G401 (cell line): ENCODE data around the gene WNT5A. TPM values are rescaled to one million over a fixed set of nuclear protein-coding genes. Genes with fewer than 3 reads are reported as not detected.

ENCODE experiments used
- DNase-seq: peaks from one replicate; pipeline ENCODE4 v3.0.0-alpha.2; 2015; ENCODE audit warnings: low spot score
- in situ Hi-C: cut with HindIII; loops from 2 replicates; pipeline ENCODE4 v1.10.0; 2016; ENCODE audit warnings: low sequenced_read_pairs, mixed read lengths
- total RNA-seq: library from RNA; depleted of rRNA; stranded (reverse); fragments of >200 nt; shearing (Covaris generic); gene quantifications from 2 replicates; pipeline ENCODE4 v1.2.3, GENCODE V29; 2014; rRNA removed

WNT5A gene
- 16.4 and 18.4 TPM in 2 replicates for total RNA-seq

DNA sequence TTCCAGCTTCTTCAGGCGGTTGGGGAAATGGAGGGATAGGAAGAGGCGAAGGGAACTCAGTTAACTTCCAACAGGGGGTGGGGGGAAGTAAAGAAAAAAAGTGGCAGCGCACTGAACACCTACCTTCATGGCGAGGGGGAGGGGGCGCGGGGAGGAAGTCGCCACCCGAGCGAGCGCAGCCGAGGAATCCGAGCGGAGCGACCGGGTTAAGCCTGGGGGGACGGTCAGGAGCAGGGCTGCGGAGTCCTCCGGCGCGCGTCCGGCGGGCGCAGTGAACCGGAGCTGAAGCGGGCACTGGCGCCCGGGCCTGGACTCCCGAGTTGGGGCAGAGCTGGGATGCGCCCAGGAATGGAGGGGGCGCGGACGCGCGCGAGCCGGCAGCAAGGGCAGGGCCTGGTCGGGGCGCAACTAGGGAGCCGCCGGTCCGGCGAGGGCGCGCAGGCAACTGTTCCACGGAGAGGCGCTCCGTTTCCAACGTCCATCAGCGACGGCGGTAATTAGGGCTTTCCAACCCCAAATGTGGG lies at the start of gene WNT5A:
WNT5A (minus strand) TSS at position 450 of the 524 bp plus-strand sequence; CDS start at position 129, 321 bp downstream.
- DNase-seq: no peak
- in situ Hi-C loops: no loop called here

DNA sequence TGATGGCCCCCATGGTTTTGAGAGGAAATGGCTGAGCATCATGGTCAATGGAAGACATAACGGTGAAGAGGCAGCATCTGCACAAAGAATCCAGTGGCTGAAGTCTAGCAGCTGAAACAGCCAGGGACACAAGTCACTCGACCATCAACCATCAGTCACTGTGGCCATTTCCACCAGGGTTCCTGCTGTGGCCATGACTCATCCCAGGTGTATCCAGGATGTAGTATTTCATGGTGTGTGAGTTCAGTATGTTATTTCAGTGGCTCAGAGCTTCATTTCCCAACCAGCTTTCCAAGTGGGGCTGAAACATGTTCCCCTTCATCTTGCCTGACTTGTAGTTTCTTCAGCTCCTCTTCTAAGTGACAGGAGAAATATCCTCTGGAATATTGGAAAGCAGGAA lies 47.8 kb upstream of the WNT5A start:
- in situ Hi-C loops: no loop called here

DNA sequence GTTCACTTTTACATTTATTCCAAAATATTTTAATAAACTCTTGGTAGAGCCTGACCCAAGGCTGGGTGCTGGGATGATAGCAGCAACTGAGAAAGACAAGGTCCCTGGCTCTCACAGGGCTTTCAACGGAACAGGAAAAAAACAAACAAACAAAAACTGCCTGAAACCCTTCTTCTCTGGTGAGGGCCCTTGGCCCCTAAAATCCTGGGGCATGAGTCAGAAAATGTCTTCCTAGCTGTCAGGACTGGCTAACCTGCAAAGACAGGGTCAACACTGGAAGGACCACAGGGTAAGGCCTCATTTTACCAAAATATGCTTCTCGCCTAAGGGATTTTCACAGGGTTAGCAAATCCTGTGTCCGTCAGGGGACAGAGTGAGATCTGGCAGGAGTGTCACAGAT lies 45.7 kb upstream of the WNT5A start:
- in situ Hi-C loops: no loop called here

More for the DNA sequence above, 47.8 kb upstream of the WNT5A start:
- no peak for DNase-seq

DNA sequence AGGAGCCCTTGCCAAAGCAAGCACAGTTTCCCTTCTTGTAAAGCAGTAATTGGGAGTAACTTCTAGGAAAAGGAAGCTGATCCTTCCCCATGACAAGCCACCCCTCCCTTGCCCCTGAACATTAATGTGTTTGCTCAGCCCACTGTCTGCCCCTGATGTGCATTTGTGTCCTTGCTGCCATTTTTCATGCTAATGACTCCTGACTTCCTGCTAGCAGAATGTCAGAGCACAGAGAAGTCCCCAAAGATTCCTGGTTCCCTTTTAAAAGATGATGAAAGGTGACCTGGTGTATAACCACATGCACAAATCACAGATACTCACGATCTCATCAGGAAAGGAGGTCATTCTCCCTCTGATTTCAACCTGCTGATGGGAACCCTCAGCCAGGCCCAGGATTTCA lies 44.2 kb upstream of the WNT5A start:
- in situ Hi-C loops: no loop called here
- no peak for DNase-seq

More for the DNA sequence above, 45.7 kb upstream of the WNT5A start:
- no peak for DNase-seq

DNA sequence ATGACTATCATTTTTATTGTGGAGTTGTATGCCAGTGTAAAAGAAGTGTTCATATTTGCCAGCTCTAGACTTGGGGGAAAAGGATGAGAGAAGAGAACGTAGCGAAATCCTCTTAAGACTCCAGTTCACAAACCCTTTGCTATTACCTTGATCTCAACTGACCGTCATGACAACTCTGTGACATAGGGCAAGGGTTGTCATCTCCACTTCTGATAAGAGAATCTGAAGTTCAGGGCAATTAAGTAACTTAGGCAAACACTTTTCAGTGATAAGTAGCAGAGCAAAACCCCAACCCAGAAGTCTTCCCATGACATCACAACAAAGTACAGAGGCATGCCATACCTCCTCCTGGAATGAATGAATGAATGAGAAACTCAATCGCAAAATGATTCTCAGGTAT lies 40.3 kb upstream of the WNT5A start:
- DNase-seq: no peak
- in situ Hi-C loops: no loop called here

DNA sequence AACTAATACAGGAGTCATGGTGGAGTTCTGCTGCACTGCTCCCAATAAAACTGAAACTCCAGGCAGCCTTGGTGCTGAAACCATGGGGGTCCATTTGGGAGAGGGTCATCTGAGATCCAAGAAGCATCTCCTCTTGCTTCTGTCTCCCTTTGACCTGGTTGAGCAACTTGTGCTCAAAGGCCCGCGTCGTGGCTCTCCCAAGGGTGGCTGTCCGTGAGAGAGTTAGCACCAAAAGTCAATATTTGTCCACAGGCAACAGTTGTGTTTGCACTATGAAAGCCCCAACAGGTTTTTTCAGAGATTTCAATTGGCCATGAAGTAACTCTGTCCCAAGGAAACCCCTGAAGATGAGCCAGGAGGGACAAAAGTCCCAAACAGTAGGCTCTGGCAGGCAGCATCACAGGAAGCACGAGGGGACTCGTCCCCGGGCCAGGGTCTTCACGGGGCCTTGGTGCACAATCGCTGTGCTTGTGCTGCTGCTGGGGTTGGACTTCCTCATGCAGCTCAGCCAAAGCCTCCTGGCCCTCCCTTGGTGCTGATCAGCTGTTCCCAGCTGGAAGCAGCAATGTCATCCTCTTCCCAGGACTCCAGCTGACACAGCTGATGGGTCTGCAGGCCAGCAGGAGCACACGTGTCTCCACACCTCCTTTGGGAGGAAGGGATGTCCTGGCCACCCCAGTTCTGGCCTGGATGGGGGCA lies 39.4 kb upstream of the WNT5A start:
- in situ Hi-C loops: no loop called here
- no peak for DNase-seq

DNA sequence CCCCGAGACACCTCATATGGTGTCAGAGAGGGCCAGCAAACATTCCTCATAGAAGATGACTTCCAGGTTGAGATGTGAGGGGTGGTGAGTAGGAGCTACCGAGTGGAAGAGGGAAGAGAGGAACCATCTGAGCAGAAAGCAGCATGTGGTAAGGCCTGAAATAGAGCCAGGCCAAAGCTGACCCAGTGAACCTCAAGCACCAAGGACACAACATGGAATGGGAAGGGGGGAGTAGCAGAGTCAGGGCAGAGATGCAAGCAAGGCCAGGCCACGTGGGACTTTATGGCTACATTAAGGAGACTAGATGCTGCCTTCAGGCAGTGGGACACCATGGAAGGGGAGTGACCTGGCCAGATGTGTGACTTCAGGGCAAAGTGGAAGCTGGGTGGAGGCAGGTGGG lies 38.3 kb upstream of the WNT5A start:
- DNase-seq: no peak
- in situ Hi-C loops: no loop called here

DNA sequence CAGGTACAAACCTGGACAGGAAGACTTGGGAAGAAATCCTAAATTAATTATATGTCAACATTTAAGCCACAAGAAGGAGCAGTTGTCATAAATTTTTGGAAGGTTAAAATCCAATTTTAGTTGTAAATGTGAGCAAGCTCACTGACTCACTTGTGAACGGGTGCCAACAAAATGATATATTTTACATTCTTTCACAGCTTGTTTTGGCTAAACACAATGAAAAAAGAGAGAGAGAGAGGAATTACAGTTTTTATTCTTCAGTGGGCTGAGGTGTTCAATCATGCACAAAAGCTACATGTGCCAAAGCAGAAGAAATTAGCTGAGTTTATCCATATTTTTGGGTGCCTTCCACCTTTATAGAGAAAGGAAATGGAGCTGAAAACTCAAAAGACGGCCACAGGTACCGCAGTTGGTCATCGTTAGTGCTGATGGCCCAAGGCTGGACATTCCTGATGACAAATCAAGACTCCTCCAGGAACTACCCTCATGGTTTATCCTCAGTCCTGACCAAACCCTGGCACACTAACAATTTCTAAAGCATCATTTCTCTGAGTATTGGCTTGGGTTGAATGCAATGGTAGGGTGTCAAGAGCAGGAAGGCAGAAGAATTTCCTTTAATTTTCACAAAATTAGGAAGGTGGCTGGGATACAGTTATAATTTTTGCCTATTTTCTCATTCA lies 37.6 kb upstream of the WNT5A start:
- in situ Hi-C loops: no loop called here

DNA sequence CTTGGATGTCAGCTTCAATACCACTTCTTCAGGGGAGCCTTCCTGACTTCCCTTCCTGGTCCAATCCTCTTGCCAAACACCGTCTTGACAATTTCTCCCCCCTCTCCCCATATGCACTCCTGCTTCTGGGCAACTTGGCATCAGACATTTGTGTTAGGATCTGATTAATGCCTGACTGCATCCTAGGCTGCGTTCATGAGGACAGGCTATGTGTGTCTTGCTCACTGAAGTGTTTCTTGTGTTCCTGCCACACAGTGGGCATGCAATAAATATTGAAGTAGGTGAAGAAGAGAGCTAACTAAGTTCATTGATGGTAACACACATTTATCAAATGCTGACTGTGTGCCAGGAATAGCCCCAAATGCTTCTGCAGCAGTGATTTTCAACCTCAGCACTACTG lies 36.4 kb upstream of the WNT5A start:
- in situ Hi-C loops: no loop called here
- DNase-seq: no peak

More for the DNA sequence above, 37.6 kb upstream of the WNT5A start:
- DNase-seq: no peak

DNA sequence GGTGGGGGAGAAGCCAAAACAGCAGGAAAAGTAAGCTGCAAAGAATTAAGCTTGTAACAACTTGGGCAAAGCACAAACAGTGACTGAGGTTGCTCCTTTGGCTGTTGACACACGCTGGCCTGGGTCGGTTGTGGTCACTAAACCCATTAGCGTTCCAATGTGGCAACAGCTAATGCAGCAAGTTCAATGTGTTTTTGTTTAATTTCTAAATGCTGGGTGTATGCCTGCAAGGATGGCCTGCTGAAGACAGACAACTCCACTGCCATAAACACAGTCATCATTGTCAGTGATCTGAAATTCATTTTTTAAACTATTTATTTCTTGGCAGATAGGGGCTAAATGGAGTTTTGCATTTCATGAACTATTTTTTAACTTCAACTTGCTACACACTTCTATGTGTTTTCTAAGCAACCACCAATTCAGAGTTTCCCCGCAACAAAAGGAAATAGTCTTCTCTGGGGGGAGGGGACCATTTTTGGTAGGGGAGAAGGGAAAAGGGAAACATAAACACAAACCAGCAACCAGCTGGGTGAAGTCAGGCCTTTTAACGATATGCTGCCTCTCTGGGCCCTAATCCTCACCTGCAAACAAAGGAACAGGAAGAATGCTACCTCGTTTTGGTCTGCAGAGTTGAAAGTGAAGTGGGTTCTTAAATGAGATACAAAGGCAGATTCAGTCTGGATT lies 34.8 kb upstream of the WNT5A start:
- in situ Hi-C loops: no loop called here
- no peak for DNase-seq

DNA sequence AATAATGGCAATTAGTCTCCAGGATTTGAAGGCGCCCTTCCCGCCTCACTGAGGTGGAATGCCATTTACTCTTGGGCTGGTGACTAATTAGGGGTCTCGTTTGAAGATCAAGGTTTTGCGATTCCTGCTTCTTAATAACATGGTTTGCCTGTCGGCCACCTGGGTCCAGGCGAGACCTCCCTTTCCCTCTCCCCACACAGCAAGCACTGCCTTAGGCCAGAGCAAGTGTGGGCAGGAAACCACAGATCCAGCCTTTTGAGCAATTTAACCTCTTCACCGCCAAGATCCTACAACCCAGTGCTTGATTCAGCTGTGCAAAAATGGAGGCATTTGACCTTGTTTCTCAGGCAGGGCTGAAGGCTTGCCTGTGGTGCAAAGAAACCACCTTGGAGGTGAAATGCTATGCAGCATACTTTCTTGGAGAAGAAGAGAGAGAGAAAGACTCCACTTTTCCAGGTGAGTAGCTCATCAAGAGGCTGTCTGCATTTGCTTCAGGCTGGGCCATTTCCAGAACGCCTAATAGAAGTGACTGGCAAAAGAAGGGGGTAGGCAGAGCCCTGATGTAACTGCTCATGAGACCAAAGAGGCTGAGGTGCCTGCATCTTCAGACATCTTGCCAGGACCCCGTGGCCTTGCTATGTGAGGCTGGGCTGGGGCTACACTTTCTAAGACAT lies 34.1 kb upstream of the WNT5A start:
- DNase-seq: no peak
- in situ Hi-C loops: no loop called here

DNA sequence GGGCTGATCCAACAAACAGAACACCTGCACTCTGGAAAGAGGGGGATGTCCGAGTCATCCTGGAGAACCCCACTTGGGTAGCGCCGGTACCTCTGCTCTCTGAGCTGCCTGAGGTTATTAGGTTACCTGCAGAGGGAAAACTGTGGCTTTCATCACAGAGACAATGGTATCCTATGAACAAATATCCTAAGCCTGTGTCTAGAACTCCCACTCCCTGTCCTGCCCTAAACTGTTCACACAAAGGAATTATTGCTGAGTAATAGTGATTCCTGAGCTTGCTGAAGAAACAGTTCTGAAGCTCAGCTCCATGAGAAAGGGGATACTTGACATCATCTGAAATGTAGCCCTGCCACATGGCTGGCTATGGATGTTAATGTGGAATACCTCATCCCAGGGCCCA lies 31.9 kb upstream of the WNT5A start:
- DNase-seq: no peak
- in situ Hi-C loops: no loop called here

DNA sequence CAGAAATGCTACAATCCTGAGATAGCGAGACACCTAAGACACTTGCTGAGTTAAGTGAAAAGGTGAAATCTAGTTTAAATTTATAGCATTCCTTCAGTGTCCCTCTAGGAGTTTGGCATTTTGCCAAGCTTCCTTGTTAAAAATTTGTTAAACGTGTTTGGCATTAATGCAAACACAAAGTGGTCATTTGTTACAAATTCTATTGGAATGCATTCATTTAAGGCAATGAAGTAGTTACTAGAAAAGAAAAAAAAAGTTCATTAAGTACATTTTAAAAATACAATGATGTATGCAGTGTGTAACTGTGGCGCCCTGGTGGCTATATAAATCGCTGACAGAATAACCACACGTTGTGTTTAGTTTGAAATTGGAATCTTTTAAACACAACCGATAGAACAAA lies 31.3 kb upstream of the WNT5A start:
- no peak for DNase-seq
- in situ Hi-C loops: no loop called here

DNA sequence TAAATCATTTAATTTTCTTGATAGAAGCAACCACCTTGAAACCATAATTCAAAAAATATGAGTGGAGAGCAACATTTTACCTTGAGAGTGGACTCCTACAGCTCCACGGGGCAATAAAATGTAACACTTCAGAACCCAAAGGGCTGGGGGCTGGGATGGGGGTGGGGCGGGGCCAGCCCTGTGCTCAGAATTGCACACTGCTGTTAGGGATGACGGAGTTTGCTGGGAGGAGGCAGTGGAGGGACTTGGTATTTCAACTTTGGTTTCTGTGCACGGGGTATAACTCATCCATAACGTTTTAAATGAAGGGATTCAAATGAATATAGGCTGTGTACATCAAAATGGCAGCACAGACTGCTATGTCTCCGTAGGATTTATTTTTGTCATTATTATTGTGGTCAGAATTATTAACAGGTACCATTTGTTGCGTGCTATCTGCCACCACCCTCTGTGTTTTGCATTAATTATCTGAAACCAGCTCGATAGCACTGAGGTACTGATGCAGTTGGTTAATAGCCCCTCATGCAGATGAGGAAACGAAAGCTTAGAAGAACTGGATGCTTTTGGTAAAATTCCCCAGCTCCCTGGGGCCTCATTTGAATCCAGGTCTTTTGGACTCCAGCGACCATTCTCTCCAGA lies 29.4 kb upstream of the WNT5A start:
- no peak for DNase-seq
- in situ Hi-C loops: no loop called here

DNA sequence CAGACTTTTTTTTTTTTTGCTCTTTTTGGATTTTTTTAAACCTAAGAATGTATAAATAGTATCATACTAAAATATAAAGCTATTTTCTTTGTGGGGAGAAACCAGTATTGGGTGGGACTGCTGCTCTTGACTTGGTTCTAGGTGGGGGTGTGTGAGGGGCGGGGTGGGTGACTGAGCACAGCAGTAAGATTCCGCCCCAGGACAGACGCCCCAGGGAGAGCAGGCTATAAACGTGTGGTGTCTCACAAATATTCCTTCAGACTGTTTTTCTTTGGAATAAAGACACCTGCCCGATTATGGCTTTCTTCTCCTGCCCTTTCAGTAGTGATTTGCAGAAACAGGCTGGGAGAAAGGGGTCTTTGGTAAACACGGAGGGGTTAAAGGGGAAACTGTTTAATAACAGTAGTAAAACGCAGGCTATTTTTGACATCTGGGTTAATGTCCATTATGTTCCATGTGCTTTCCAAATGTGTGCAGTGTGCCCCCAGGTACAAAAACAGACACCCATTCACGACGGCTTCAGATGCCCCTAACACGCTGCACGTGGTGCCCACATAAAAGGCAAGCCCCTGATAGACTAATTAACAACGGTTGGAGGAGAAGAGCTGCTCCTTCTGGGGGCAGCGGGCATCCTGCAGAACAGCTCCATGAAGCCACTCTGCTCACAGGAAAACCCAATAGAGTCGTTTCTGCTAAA lies 28.6 kb upstream of the WNT5A start:
- in situ Hi-C loops: no loop called here
- DNase-seq: no peak

DNA sequence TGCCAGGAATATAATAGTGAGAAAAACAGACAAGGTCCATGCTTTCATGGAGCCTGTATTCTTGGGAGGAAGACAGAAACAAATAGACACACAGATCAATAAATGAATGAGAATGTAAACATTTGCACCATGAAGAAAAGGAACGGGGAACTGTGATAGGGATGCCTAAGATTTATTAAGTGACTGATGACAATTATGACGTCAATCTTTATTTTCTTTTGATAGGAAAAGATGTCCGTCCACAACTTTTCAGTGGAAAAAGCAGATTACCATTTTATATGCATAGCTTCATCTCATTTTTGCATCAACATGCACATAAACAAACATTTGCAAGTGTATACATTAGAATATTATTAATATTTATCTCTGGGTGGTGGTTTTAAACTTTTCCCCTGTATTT lies 27.9 kb upstream of the WNT5A start:
- no peak for DNase-seq
- in situ Hi-C loops: no loop called here

DNA sequence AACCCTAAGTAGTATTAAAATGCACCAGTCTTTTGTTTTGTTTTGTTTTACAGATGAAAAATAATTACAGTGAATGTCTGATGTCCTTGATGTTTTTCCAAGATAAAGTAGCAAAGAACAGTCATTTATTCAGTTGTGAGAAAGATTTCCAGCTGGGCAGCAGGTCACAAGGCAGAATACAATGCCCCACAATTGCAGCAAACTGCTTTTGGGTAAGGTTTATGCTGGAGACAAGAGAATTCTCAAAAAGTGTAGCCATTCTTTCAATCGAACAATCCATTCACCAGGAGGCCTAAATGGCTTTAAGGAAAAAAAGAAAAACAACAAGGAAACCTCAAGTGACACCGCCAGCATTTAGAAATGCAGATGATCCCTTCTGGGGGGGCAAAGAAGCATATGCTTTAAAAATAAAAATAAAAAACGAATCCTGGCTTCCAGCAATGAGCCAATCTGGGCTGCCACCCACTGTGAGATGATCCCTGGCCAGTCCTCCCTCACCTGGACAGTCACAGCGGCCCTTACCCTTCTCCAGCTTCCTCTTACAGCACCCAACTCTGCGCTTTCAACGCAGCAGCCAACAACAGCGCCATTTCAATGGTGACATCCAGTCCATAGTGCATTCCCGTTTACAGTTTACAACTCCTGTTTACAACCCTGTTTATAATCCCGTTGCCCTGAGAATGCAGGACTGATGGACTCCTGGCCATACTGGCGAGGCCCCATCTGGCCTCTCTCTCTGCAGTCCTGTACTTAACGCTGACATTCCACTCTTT lies 25.7 kb upstream of the WNT5A start:
- in situ Hi-C loops: no loop called here

More for the DNA sequence above, 25.7 kb upstream of the WNT5A start:
- peak; percentile 23 for DNase-seq
